Omental fat pad (tissue), 4 donors: ENCODE measurements around the gene TRA2A. TPM values are rescaled to one million over a fixed set of nuclear protein-coding genes. Genes with fewer than 3 reads are reported as not detected.
"Not testable (repeated sequence)": the region's sequence is repeated elsewhere in the genome, so short reads cannot be mapped to it uniquely, and the experiment has no call there.

ENCODE experiments used
- ATAC-seq: fragments of 150-250 bp; one replicate; pipeline ENCODE4 v1.9.1; 2016; ENCODE audit warnings: mild to moderate bottlenecking, moderate library complexity; ENCODE audit not compliant: low FRiP score
- DNase-seq: peaks from one replicate; pipeline ENCODE4 v3.0.0-alpha.2; 2019; ENCODE audit warnings: low spot score
- total RNA-seq, 4 donors: library from RNA; depleted of rRNA; stranded (reverse); fragments of >200 nt; gene quantifications; one replicate each; pipeline ENCODE4 v1.1.0, GENCODE V29; 2016
- TF ChIP-seq, protein P1 (sequence below), 3 donors: fragments of 450-650 bp; IDR thresholded peaks; one replicate each; pipeline ENCODE4 v1.5.1; 2016 to 2017; ENCODE audit warnings: antibody characterized with exemption in 3 of 3, mild to moderate bottlenecking in 3 of 3, moderate library complexity in 2 of 3

The TRA2A gene
- total RNA-seq, 4 donors from 2014 or later = 33.5 to 59.7 (median 40.7) TPM

- ATAC-seq (no peak), DNase-seq (no peak)
- TF ChIP-seq, protein P1, sequence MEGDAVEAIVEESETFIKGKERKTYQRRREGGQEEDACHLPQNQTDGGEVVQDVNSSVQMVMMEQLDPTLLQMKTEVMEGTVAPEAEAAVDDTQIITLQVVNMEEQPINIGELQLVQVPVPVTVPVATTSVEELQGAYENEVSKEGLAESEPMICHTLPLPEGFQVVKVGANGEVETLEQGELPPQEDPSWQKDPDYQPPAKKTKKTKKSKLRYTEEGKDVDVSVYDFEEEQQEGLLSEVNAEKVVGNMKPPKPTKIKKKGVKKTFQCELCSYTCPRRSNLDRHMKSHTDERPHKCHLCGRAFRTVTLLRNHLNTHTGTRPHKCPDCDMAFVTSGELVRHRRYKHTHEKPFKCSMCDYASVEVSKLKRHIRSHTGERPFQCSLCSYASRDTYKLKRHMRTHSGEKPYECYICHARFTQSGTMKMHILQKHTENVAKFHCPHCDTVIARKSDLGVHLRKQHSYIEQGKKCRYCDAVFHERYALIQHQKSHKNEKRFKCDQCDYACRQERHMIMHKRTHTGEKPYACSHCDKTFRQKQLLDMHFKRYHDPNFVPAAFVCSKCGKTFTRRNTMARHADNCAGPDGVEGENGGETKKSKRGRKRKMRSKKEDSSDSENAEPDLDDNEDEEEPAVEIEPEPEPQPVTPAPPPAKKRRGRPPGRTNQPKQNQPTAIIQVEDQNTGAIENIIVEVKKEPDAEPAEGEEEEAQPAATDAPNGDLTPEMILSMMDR (IDR thresholded peaks at IDR 0.05) = no peak
These were observed 17.0 kb downstream of the TRA2A start for GRCh38 chr7:23514755-23515154.

DNA sequence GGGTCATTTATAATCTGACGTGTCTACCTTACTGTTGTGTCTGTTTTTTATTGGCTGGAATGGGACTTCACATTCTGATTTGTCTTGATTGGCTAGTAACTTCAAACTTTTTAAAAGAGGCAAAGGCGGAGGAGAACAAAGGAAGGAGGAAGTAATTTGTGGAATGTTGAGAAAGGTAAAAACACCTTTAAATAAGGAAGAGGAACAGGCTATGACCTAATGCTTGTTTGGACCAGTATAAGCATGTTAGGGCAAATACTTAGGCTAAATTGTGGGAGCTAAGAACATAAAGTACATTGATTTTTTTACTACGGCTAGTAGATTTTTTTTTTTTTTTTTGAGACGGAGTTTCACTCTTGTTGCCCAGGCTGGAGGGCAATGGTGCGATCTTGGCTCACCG is 18.0 kb downstream of the TRA2A start:
- not testable (repeated sequence) for ATAC-seq, DNase-seq

GRCh38 chr7:23494009-23494408 is 37.8 kb downstream of the TRA2A start:
- ATAC-seq = no peak
- DNase-seq = no peak
- TF ChIP-seq, protein P1 (IDR thresholded peaks at IDR 0.05) = no peak

GRCh38 chr7:23491502-23491901 is 40.3 kb downstream of the TRA2A start:
- ATAC-seq (no peak), DNase-seq (no peak)
- TF ChIP-seq, protein P1 (IDR thresholded peaks at IDR 0.05) = no peak

- TF ChIP-seq, protein P1 (IDR thresholded peaks at IDR 0.05) = no peak
- DNase-seq = no peak
- ATAC-seq = peak; percentile 60
These were observed 41.2 kb downstream of the TRA2A start for GRCh38 chr7:23490357-23491135.

DNA sequence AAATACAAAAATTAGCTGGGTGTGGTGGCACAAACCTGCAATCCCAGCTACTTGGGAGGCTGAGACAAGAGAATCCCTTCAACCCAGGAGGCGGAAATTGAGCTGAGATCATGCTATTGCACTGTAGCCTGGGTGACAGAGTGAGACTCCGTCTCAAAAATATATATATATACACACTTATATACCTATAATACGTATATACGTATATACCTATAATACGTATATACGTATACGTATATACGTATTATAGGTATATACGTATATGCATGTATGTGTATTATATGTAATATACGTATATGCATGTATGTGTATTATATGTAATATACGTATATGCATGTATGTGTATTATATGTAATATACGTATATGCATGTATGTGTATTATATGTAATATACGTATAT is 43.1 kb downstream of the TRA2A start:
- DNase-seq = not testable (repeated sequence)

GRCh38 chr7:23487670-23488069 is 44.1 kb downstream of the TRA2A start:
- TF ChIP-seq, protein P1 (IDR thresholded peaks at IDR 0.05) = no peak
- ATAC-seq = no peak
- DNase-seq = no peak

More for the DNA sequence above, 43.1 kb downstream of the TRA2A start:
- ATAC-seq = not testable (repeated sequence)

DNA sequence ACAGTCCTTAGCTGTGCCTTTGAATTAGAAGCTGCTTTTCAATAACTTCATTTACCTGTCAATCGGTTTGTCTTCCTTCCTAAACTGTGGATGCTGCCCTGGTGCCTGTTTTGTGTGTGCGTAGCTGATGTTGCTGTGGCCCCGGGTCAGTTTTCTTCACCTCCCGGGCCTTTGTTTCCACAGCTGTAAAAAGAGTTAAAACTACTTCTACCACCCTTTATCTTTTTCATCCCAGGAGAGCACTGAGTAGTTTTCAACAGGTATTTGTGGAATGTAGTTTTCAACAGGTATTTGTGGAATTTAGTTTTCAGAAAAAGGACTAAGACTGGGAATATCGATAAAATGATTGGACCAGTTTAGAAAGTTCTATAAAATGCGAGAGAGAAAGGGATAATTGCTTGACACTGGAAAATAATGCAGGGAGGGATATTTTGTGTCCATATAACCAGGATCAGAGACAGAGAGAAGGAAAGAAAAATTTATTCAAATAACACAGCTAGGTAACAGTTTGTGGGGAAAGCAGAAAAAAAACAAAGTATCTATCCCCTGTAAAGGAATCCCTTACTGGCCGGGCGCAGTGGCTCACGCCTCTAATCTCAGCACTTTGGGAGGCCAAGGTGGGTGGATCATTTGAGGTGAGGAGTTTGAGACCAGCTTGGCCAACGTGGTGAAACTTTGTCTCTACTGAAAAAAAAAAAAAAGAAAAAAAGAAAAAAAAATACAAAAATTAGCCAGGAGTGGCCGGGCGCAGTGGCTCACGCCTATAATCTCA is 45.6 kb downstream of the TRA2A start:
- TF ChIP-seq, protein P1 (IDR thresholded peaks at IDR 0.05) = no peak
- ATAC-seq (no peak), DNase-seq (no peak)
